ENCODE data around the gene SH3PXD2A. TPM values are rescaled to one million over a fixed set of nuclear protein-coding genes. Genes with fewer than 3 reads are reported as not detected.
A peak's percentile ranks its signal among the peaks of the same experiment; 100 is the strongest.
"Not testable (repeated sequence)": the region's sequence is repeated elsewhere in the genome, so short reads cannot be mapped to it uniquely, and the experiment has no call there.

Gene SH3PXD2A
- total RNA-seq, 4 donors from 2014 or later, result 35.0 to 54.8 (median 45.4) TPM

DNA sequence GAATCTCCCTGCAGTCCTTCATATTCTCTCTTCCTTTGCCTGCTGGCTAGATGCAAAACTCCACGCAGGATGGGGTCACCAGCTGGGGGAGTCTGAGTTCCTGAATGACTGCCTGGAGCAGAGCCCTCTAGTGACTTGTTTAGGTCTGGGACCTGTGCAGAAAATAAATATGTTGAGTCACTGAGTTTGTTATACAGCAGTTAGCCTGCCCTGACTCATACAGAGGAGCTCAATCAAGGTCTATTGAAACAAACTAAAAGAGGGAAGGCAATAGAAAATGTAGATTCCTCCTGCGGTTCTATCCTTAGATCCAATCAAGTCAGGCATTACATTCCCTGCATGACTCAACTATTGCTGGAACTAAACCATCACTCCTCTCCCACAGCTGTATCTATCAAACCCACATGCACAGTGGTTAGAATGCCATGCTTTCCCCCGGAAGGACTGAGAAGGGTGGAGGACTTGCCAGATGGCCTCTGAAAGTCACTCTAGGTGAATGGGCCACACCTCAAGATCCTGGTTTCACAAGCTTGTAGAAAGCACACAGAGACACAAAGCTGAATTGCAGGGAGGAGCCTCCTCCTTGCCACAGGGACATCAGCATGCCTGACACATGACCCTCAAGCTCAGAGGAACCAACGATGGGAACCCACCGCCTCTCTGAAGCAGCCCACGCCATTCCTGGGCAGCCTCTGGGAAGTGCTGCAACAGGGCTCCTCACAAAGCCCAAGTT is 73.9 kb downstream of the SH3PXD2A start:
- TF ChIP-seq, protein P1, sequence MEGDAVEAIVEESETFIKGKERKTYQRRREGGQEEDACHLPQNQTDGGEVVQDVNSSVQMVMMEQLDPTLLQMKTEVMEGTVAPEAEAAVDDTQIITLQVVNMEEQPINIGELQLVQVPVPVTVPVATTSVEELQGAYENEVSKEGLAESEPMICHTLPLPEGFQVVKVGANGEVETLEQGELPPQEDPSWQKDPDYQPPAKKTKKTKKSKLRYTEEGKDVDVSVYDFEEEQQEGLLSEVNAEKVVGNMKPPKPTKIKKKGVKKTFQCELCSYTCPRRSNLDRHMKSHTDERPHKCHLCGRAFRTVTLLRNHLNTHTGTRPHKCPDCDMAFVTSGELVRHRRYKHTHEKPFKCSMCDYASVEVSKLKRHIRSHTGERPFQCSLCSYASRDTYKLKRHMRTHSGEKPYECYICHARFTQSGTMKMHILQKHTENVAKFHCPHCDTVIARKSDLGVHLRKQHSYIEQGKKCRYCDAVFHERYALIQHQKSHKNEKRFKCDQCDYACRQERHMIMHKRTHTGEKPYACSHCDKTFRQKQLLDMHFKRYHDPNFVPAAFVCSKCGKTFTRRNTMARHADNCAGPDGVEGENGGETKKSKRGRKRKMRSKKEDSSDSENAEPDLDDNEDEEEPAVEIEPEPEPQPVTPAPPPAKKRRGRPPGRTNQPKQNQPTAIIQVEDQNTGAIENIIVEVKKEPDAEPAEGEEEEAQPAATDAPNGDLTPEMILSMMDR (IDR thresholded peaks at IDR 0.05), result no peak
- no peak for TF ChIP-seq POLR2A (IDR thresholded peaks at IDR 0.05)
- DNase-seq (ENCODE audit: low spot score in 2 of 2), result no peak
- intact Hi-C loops (cut with DNase I; ENCODE audit: low total_unique reads), result no loop called here
- no peak overlapping the region for H3K4me3 ChIP-seq (ENCODE audit: low read depth, poor library complexity, severe bottlenecking)
- WGBS, 2 donors, result 45 to 54% methylated on average over 6 of the region's 6 CpGs

DNA sequence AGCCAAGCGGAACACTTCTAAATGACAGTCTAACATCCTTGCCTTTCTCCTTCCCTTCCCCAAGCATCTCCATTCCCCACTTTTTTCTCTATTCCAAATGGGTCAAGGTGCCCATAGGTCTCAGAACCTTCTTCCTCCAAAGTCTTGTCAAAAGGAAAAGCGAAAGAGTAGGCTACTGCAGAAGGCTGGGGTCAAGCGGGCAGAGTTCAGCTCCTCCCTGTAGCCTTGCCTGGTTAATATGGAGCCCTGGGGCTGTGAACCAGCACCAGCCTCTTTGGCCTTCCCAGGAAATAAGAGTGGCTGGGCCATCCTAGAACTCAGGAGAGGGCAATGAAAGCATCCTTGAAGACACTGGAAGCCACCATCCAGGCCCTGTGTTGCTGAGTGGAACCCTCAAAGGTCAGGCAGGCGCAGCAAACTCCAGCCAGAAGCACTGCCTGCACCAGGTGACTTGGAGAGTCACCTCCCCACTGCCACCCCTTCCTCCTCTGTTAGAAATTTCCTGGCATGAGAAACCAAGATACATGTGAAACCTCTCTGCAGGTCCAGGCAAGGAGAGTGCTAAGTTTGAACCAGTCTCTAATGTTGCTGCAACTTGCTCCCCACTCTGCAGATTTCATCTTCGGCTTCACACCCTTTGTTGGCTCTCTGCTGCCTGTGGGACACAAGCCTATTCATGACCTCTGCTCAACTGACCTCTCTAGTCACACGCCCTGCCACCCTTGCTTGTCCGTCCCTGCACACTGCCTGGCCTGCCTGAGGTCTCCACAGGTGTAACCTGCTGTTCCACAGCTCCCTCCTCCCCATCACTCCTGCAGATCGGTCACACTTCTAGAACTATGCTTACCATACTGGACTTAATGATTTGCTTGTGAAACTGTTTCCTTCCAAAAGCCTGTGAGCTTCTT is 74.9 kb downstream of the SH3PXD2A start:
- TF ChIP-seq, protein P1 (IDR thresholded peaks at IDR 0.05), result no peak
- no peak for TF ChIP-seq POLR2A (IDR thresholded peaks at IDR 0.05)
- peak in 1 of 2 donors; percentile 58 for DNase-seq (ENCODE audit: low spot score in 2 of 2)
- no peak overlapping the region for H3K4me3 ChIP-seq (ENCODE audit: low read depth, poor library complexity, severe bottlenecking)
- 53 to 66% methylated on average over 8 of the region's 8 CpGs for WGBS, 2 donors
- intact Hi-C loops (cut with DNase I; ENCODE audit: low total_unique reads), result no loop called here

DNA sequence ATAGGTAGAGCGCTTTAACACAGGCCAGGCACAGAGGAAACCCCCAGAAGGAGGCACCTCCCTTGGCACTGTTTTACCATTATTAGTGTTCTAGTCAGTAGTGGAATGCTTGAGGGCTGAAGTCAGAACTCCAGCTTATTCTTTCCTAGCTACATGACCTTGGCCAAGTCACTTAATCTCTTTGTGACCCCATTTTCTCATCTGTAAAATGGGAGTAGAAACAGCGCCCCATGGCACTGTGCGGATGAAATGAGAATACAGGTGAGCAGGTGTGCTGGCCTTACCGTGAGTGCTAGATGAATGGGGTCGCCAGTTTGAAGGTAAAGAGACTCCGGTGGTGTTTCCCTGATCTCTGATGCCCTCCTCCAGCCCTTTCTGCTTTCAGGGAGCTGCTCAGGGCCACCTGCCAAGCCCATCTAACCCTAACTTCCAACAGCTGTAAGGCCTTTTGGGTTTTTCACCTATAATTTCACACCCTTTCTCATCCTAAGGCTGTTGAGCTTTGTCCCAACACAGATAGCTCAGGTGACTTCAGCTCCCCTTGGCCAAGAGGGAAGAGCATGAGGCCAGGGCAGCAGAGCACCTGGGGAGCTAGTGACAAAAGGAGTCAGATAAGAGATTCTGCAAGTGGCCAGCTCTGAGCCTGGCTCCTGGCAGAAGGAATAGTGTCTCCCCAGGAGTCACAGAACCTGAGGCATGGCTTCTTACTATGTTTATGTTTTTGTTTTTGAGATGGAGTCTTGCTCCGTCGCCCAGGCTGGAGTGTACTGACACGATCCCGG is 76.8 kb downstream of the SH3PXD2A start:
- H3K4me3 ChIP-seq (ENCODE audit: low read depth, poor library complexity, severe bottlenecking), result no peak overlapping the region
- intact Hi-C loops (cut with DNase I; ENCODE audit: low total_unique reads), result no loop called here
- TF ChIP-seq POLR2A (IDR thresholded peaks at IDR 0.05), result no peak
- TF ChIP-seq, protein P1 (IDR thresholded peaks at IDR 0.05), result no peak
- no peak for DNase-seq (ENCODE audit: low spot score in 2 of 2)
- WGBS, 2 donors, result 78 to 84% methylated on average over 10 of the region's 10 CpGs

DNA sequence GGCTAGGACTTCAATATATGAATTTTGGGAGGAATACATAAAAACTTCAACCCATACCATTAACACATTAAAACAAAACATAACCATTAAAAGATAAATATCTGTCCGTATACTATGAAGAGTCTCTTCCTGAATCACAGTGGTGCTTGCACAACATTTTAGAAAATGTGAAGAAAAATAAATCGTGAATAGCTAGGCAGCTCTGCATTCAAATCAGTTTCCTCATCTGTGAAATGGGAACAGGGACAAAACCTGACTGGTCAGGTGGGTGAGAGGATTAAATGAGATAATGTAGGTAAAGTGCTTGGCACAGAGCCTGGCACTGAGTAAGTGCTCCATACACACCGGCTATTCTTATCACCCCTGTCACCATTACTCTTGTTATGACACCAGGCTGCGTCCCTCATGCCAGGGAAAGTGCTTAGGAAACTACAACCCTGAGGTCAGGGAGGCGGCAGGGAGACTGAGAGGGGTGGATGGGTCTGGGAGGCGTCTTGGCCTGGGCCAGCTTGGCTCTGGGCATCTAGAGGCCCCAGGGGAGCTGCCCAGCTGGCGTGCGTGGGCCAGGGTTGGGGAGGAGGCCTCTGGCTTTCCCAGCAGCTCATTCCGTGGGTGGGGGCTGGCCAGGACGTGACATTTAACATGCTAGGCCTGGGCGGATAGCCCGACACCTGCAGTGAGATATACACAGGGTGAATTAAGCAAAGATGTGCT is 78.3 kb downstream of the SH3PXD2A start:
- TF ChIP-seq POLR2A (IDR thresholded peaks at IDR 0.05), result no peak
- TF ChIP-seq, protein P1 (IDR thresholded peaks at IDR 0.05), result no peak
- peak in 1 of 2 donors; percentile 84 for DNase-seq (ENCODE audit: low spot score in 2 of 2)
- 37 to 39% methylated on average over 12 of the region's 12 CpGs for WGBS, 2 donors
- no peak overlapping the region for H3K4me3 ChIP-seq (ENCODE audit: low read depth, poor library complexity, severe bottlenecking)
- intact Hi-C loops (cut with DNase I; ENCODE audit: low total_unique reads), result no loop called here

DNA sequence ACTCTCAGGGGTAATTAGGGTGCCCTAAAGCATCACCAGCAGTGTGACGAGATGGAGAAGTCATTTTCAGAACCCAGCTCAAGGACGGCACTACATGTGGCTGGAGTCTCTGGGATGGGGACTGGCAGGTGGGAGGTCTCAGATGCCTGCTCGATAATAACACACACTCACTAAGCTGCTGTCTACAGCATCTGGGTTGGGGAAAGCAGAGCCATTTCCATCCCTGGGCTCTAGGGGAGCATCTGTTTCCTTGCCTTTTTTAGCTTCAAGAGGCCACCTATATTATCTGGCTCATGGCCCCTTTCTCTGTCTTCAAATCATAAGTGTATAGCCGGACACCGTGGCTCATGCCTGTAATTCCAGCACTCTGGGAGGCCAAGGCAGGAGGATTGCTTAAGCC is 79.6 kb downstream of the SH3PXD2A start:
- 81 to 88% methylated on average over 5 of the region's 5 CpGs for WGBS, 2 donors
- intact Hi-C loops (cut with DNase I; ENCODE audit: low total_unique reads), result no loop called here
- H3K4me3 ChIP-seq (ENCODE audit: low read depth, poor library complexity, severe bottlenecking), result no peak overlapping the region
- DNase-seq (ENCODE audit: low spot score in 2 of 2), result no peak
- TF ChIP-seq, protein P1 (IDR thresholded peaks at IDR 0.05), result no peak
- TF ChIP-seq POLR2A (IDR thresholded peaks at IDR 0.05), result no peak

DNA sequence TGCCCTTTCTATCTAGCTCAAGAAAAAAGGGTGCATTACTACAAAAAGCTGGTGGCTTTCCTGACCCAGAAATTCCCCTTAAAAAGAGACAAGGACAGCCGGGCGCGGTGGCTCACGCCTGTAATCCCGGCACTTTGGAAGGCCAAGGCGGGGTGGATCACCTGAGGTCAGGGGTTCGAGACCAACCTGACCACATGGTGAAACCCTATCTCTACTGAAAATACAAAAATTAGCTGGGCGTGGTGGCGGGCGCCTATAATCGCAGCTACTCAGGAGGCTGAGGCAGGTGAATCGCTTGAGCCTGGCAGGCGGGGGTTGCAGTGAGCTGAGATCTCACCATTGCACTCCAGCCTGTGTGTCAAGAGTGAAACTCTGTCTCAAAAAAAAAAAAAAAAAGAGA is 82.5 kb downstream of the SH3PXD2A start:
- intact Hi-C loops (cut with DNase I; ENCODE audit: low total_unique reads); H3K4me3 ChIP-seq (ENCODE audit: low read depth, poor library complexity, severe bottlenecking): not testable (repeated sequence)
- DNase-seq (ENCODE audit: low spot score in 2 of 2), result peak in 1 of 2 donors; percentile 82
- 48 to 50% methylated on average over 13 of the region's 13 CpGs for WGBS, 2 donors
